ENCODE measurements around the gene UPK2. TPM values are rescaled to one million over a fixed set of nuclear protein-coding genes. Genes with fewer than 3 reads are reported as not detected.
A peak's percentile ranks its signal among the peaks of the same experiment; 100 is the strongest.

UPK2 gene
- total and polyA plus RNA-seq, 2 of the 13 experiments (the other 11 are each of a cell fraction or from before 2014, with no cell fraction given): not detected

GRCh38 chr11:118998388-118998717 is 42.3 kb downstream of the UPK2 start:
- H3K9ac ChIP-seq (ENCODE audit: insufficient read depth, low read depth, low read length): peak overlapping the region; percentile 74
- no peaks in the 10 kb centered on the region; a peak in 1 of 5 replicates for H3K27me3 ChIP-seq (ENCODE audit: control insufficient read depth in 1 of 2, insufficient read depth in 2 of 2, low read length in 2 of 2)
- H3K4me1 ChIP-seq (ENCODE audit: insufficient read depth, low read length): peaks cover 42% of the 10 kb centered on the region
- DNase-seq (ENCODE audit: low spot score) (no peak), ATAC-seq (peak; percentile 36), FAIRE-seq (no peak)
- intact Hi-C loops (cut with micrococcal nuclease; ENCODE audit: unreplicated experiment): loop anchor here (2.0 kb wide), 1 partner anchor 32 kb away; the partner anchor contains the start of gene SLC37A4
- ChIA-PET CTCF (ENCODE audit: low intra/inter-chr PET ratio, low total read pairs) (no interaction called here), POLR2A (interaction anchor here (1.0 to 2.8 kb wide), 15 partner anchors 15 to 207 kb away, joined by 3 to 66 read pairs (median 5); partner anchors contain the start of genes DDX6, DPAGT1, NLRX1 and RPS25)
- TSS peak; percentile 65 for BruUV-seq (replicated peaks)
- H3K9me3 ChIP-seq (ENCODE audit: low read length): no peaks in the 10 kb centered on the region
- peak overlapping the region; percentile 79 to 91 (median 90) for H3K4me3 ChIP-seq (replicated peaks in 1 of 3; ENCODE audit: insufficient read depth in 1 of 3, low read depth in 2 of 3, low read length in 3 of 3)
- H4K20me1 ChIP-seq (ENCODE audit: insufficient read depth, low read length): no peaks in the 10 kb centered on the region
- in situ Hi-C loops (cut with HindIII; ENCODE audit: extremely low pct_ligation_motif_present, low pct_unique_long_range_greater_than_20kb): no loop called here
- H3K27ac ChIP-seq (ENCODE audit: extremely low read length, insufficient read depth, low read length): peak overlapping the region; percentile 56
- peaks cover 35% of the 10 kb centered on the region for H3K79me2 ChIP-seq (ENCODE audit: insufficient read depth, low read length)
- 0% methylated on average over 5 of the region's 19 CpGs for whole genome bisulfite sequencing (ENCODE audit: low lambda C conversion rate)
- H3K4me2 ChIP-seq (ENCODE audit: low read depth, low read length): peak overlapping the region; percentile 80
- H2AFZ ChIP-seq (ENCODE audit: low read length): no peak overlapping the region
- H3K36me3 ChIP-seq (replicated peaks in 1 of 2; ENCODE audit: control insufficient read depth in 1 of 2, insufficient read depth in 2 of 2, low read length in 2 of 2): peaks cover 6 to 17% of the 10 kb centered on the region in 2 experiments; a peak in 3 of 5 replicates
- TF ChIP-seq KAT7 (CRISPR knock-in tag; IDR thresholded peaks at IDR 0.05; ENCODE audit: borderline replicate concordance): 0 out of 2 replicates have a peak, but pooled peaks have one; percentile 17
- 0 out of 2 replicates have a peak, but pooled peaks have one; percentile 58 for TF ChIP-seq ZNF383 (CRISPR knock-in tag; IDR thresholded peaks at IDR 0.05; ENCODE audit: borderline replicate concordance)
- peak; percentile 1; the same call in 1 of the 2 replicates for TF ChIP-seq ZBTB10 (CRISPR knock-in tag; IDR thresholded peaks at IDR 0.05; ENCODE audit: borderline replicate concordance)
- no peak for TF ChIP-seq MEIS2 (CRISPR knock-in tag; IDR thresholded peaks at IDR 0.05)
- TF ChIP-seq PATZ1 (CRISPR knock-in tag; IDR thresholded peaks at IDR 0.05): no peak
- no peak for TF ChIP-seq KDM5A (IDR thresholded peaks at IDR 0.05; ENCODE audit: borderline replicate concordance, low read length)
- peak; percentile 18 for TF ChIP-seq ASH2L (IDR thresholded peaks at IDR 0.05; ENCODE audit: insufficient read length, low read depth, low read length)
- no peak for TF ChIP-seq IKZF4 (CRISPR knock-in tag; IDR thresholded peaks at IDR 0.05; ENCODE audit: borderline replicate concordance, low read depth, not compliant biosample characterization)
- 0 out of 2 replicates have a peak, but pooled peaks have one; percentile 55 for TF ChIP-seq ZNF251 (CRISPR knock-in tag; IDR thresholded peaks at IDR 0.05)
- TF ChIP-seq HOXA5 (CRISPR knock-in tag; IDR thresholded peaks at IDR 0.05): peak; percentile 9; the same call in 1 of the 2 replicates
- no peak for TF ChIP-seq SMAD1 (CRISPR knock-in tag; IDR thresholded peaks at IDR 0.05; ENCODE audit: borderline replicate concordance, low read depth)
- TF ChIP-seq ZZZ3 (CRISPR knock-in tag; IDR thresholded peaks at IDR 0.05; ENCODE audit: borderline replicate concordance): 0 out of 2 replicates have a peak, but pooled peaks have one; percentile 34
- TF ChIP-seq NR0B2 (CRISPR knock-in tag; IDR thresholded peaks at IDR 0.05): peak; percentile 41; the same call in 1 of the 2 replicates
- TF ChIP-seq ZNF414 (CRISPR knock-in tag; IDR thresholded peaks at IDR 0.05): 0 out of 2 replicates have a peak, but pooled peaks have one; percentile 2
- peak; percentile 50; the same call in 1 of the 2 replicates for TF ChIP-seq HES4 (CRISPR knock-in tag; IDR thresholded peaks at IDR 0.05; ENCODE audit: borderline replicate concordance)
- TF ChIP-seq PAWR (CRISPR knock-in tag; IDR thresholded peaks at IDR 0.05; ENCODE audit: borderline replicate concordance): 0 out of 2 replicates have a peak, but pooled peaks have one; percentile 55

All from HepG2 (cell line).